Upper lobe of left lung (tissue), 6 donors: Measurements from ENCODE around the gene SLC8A2. TPM values are rescaled to one million over a fixed set of nuclear protein-coding genes. Genes with fewer than 3 reads are reported as not detected.

Source experiments
- ATAC-seq, 2 donors: fragments of 200-7000 bp; cut with Tn5 transposase; one replicate each; pipeline ENCODE4 v1.9.1; 2022; ENCODE audit warnings: mild to moderate bottlenecking in 2 of 2, moderate library complexity in 2 of 2; ENCODE audit not compliant: low FRiP score in 2 of 2
- DNase-seq, 2 donors: peaks; one replicate each; pipeline ENCODE4 v3.0.0-alpha.2; 2019 to 2020
- H3K27ac ChIP-seq, 4 donors: fragments of 200-600 bp; sonication (generic); one replicate each; pipeline ENCODE4 v1.5.1; 2016 to 2019
- H3K27me3 ChIP-seq, 4 donors: fragments of 200-600 bp; sonication (generic); one replicate each; pipeline ENCODE4 v1.5.1; 2017 to 2019
- H3K36me3 ChIP-seq, 4 donors: fragments of 200-600 bp; sonication (generic); one replicate each; pipeline ENCODE4 v1.5.1; 2016 to 2019
- H3K4me1 ChIP-seq, 4 donors: fragments of 200-600 bp; sonication (generic); one replicate each; pipeline ENCODE4 v1.5.1; 2018 to 2019
- H3K4me3 ChIP-seq, 4 donors: fragments of 200-600 bp; sonication (generic); one replicate each; pipeline ENCODE4 v1.5.1; 2017 to 2019; ENCODE audit warnings: mild to moderate bottlenecking in 2 of 4, moderate library complexity in 1 of 4
- H3K9me3 ChIP-seq, 4 donors: fragments of 200-600 bp; sonication (generic); one replicate each; pipeline ENCODE4 v1.5.1; 2018 to 2019
- EP300 ChIP-seq, 4 donors: sonication (generic); formaldehyde crosslinking; IDR thresholded peaks; one replicate each; pipeline ENCODE4 v1.5.1; 2017; ENCODE audit warnings: antibody characterized with exemption in 4 of 4, control low read depth in 2 of 4
- POLR2A ChIP-seq, 4 donors: fragments of 450-650 bp; IDR thresholded peaks; one replicate each; pipeline ENCODE4 v1.5.1; 2016 to 2017; ENCODE audit warnings: antibody characterized with exemption in 4 of 4, mild to moderate bottlenecking in 2 of 4
- POLR2AphosphoS5 ChIP-seq, 2 donors: sonication (generic); formaldehyde crosslinking; IDR thresholded peaks; one replicate each; pipeline ENCODE4 v1.5.1; 2017; ENCODE audit warnings: antibody characterized with exemption in 2 of 2
- WGBS, 2 donors: methylation state at CpG; one replicate each; pipeline ENCODE4 v1.1.5; 2017 to 2018; 5-methylcytosine and 5-hydroxymethylcytosine counted together
- total RNA-seq, 6 donors: library from RNA; depleted of rRNA in 4 of 6; stranded (reverse); fragments of >200 nt in 4 of 6; gene quantifications; one replicate each; pipeline versions ENCODE4 v1.1.0 to v1.2.1, GENCODE V29; 2016 to 2021
- TF ChIP-seq, protein P1 (sequence below), 6 experiments: fragments of 450-650 bp in 4 of 6; fragments of 200-600 bp in 2 of 6; sonication (generic) in 2 of 6; IDR thresholded peaks; one replicate each; pipeline ENCODE4 v1.5.1; 2016 to 2019; ENCODE audit warnings: antibody characterized with exemption in 6 of 6
- donor health status: DM: no; HTN: no; CAD: no; lungs with moderate emphysema.
- donor health status: DM: no; HTN: yes; CAD: no; lungs with severe emphysema.

SLC8A2 gene
- total RNA-seq, 6 donors from 2014 or later: 0.11 to 0.64 (median 0.15) TPM; not detected in 3

DNA sequence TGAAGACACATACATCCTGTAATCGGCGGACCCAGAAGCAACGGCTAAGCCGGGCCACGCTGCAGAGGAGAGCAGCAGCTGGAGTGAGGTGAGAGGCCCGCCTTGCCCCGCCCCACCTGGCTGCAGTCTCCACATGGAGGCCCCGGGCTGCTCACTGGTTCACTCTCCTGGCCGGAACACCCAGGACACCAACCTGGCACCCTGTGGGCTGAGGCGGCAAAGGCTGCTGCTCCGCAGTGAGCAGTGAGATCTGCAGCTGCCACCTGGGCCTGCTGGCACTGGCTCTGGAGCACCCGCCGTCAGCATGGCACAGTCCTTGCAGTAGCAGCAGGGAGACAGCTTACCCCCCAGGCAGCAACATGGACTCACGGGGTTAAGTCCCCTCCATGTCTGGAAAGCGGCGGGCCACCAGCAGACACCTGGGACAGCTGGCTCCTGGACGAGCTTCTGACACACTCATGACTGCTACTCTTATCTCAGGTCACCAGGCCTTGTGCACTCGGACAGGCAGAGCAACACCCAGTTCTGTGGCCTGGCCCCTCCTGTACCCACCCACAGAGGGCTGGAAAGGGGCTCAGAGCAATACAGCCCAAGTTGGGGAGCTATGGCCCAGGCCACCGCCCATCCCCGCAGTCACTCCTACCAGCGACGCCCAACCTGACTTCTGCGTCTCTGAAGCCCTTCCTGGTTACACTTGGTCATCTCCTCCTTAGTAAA lies 25.5 kb upstream of the SLC8A2 start:
- Histone ChIP-seq H3K27ac (no peak overlapping the region), H3K9me3 (no peaks in the 10 kb centered on the region), H3K36me3 (peaks cover 5 to 92% (median 79%) of the 10 kb centered on the region in 4 donors), H3K4me1 (no peaks in the 10 kb centered on the region), H3K27me3 (no peaks in the 10 kb centered on the region), H3K4me3 (no peak overlapping the region)
- 85 to 91% methylated on average over 13 to 16 of the region's 23 CpGs for WGBS, 2 donors
- peak in 1 of 2 donors; percentile 72 for DNase-seq
- no peak for TF ChIP-seq POLR2A (IDR thresholded peaks at IDR 0.05)
- no peak for ATAC-seq

DNA sequence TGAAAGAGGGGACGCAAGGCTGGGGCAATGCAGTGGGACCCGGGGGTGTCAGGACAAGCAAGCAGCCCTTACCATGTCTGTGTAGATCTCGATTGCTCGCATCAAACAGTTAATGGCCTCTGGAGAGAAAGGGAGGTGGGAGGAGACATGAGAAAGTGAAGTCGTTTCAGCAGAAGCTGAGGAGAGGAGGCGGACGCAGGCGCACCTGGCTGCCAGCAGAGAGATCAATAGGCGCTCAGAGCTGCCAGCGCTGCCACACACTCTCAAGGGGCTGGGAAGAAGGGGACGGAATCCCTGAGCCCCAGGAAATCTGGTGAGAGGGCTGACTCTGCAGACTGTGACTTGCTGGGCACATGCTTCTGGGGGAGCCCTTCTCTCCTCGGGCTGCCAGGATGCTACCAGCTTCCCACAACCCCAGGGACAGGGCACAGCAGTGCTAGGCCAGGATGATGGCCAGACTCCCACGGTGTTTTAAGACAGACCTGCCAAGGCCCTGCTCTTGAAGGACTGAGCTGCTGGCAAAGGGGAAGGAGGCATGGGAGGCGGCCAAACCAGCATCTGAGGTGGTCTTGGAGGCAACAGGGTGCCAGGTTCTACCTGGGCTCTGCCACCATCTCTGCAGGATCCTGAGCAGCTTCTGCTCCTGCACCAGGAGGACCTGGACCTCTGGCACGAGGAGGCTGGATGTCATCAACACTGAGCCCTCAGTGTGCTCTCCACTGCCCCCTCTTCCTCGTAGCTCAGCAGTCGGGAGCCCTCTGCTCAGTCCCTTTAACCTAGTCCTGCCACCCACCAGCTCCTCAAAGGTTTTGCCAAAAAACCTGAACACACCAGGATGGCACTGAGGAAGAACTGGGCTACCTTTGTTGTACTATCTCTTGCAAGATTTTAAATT lies 24.0 kb upstream of the SLC8A2 start:
- Histone ChIP-seq H3K4me1 (no peaks in the 10 kb centered on the region), H3K27me3 (no peaks in the 10 kb centered on the region), H3K4me3 (no peak overlapping the region), H3K27ac (no peak overlapping the region), H3K9me3 (no peaks in the 10 kb centered on the region), H3K36me3 (peaks cover 5 to 96% (median 79%) of the 10 kb centered on the region in 4 donors)
- DNase-seq: no peak
- 74 to 80% methylated on average over 16 to 17 of the region's 17 CpGs for WGBS, 2 donors
- TF ChIP-seq POLR2A (IDR thresholded peaks at IDR 0.05): no peak
- TF ChIP-seq, protein P1, sequence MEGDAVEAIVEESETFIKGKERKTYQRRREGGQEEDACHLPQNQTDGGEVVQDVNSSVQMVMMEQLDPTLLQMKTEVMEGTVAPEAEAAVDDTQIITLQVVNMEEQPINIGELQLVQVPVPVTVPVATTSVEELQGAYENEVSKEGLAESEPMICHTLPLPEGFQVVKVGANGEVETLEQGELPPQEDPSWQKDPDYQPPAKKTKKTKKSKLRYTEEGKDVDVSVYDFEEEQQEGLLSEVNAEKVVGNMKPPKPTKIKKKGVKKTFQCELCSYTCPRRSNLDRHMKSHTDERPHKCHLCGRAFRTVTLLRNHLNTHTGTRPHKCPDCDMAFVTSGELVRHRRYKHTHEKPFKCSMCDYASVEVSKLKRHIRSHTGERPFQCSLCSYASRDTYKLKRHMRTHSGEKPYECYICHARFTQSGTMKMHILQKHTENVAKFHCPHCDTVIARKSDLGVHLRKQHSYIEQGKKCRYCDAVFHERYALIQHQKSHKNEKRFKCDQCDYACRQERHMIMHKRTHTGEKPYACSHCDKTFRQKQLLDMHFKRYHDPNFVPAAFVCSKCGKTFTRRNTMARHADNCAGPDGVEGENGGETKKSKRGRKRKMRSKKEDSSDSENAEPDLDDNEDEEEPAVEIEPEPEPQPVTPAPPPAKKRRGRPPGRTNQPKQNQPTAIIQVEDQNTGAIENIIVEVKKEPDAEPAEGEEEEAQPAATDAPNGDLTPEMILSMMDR (IDR thresholded peaks at IDR 0.05): no peak
- TF ChIP-seq EP300 (IDR thresholded peaks at IDR 0.05): no peak
- no peak for TF ChIP-seq POLR2AphosphoS5 (IDR thresholded peaks at IDR 0.05)
- ATAC-seq: no peak

DNA sequence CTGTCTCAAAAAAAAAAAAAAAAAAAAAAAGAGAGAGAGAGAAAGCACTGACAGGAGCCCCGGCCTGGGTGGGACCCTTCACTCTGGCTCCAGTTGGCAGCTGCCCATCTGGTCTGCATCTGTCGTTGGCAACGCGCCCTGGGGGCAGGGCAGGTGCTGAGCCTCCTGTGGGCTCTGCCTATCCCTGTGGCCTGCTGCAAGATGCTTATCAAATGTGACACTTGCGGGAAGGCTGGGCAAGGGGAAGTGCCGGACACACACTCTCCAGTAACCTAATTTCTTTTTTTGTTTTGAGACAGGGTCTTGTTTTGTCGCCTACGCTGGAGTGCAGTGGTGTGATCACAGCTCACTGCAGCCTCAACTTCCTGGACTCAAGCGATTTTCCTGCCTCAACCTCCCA lies 23.0 kb upstream of the SLC8A2 start:
- H3K9me3 ChIP-seq: no peaks in the 10 kb centered on the region
- WGBS, 2 donors: 39 to 49% methylated on average over 8 to 9 of the region's 9 CpGs
- H3K27me3 ChIP-seq: no peaks in the 10 kb centered on the region
- H3K4me3 ChIP-seq: no peak overlapping the region
- TF ChIP-seq POLR2AphosphoS5 (IDR thresholded peaks at IDR 0.05) (no peak), POLR2A (IDR thresholded peaks at IDR 0.05) (no peak), EP300 (IDR thresholded peaks at IDR 0.05) (no peak)
- TF ChIP-seq, protein P1 (IDR thresholded peaks at IDR 0.05): no peak
- DNase-seq (no peak), ATAC-seq (no peak)
- no peaks in the 10 kb centered on the region for H3K4me1 ChIP-seq
- H3K36me3 ChIP-seq: peaks cover 7 to 96% (median 78%) of the 10 kb centered on the region in 4 donors
- no peak overlapping the region for H3K27ac ChIP-seq

DNA sequence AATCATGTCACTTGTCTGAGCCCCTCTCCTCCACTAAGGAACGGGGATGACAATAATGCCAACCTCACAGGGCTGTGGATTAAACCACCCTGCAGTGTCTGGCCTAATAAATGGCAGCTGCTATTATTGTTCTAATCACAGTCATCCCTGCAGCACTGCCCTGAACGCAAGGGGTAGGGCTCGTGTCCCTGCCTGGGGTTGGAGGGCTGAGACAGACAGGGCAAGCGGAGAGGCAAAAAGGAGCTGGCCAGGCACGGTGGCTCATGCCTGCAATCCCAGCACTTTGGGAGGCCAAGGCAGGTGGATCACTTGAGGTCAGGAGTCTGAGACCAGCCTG lies 22.5 kb upstream of the SLC8A2 start:
- Histone ChIP-seq H3K27me3 (no peaks in the 10 kb centered on the region), H3K9me3 (no peaks in the 10 kb centered on the region), H3K4me1 (no peaks in the 10 kb centered on the region), H3K36me3 (peaks cover 10 to 96% (median 79%) of the 10 kb centered on the region in 4 donors), H3K4me3 (no peak overlapping the region), H3K27ac (no peak overlapping the region)
- 92 to 100% methylated on average over 1 to 5 of the region's 5 CpGs for WGBS, 2 donors
- TF ChIP-seq, protein P1 (IDR thresholded peaks at IDR 0.05): no peak
- TF ChIP-seq POLR2A (IDR thresholded peaks at IDR 0.05) (no peak), POLR2AphosphoS5 (IDR thresholded peaks at IDR 0.05) (no peak), EP300 (IDR thresholded peaks at IDR 0.05) (no peak)
- ATAC-seq (no peak), DNase-seq (no peak)

DNA sequence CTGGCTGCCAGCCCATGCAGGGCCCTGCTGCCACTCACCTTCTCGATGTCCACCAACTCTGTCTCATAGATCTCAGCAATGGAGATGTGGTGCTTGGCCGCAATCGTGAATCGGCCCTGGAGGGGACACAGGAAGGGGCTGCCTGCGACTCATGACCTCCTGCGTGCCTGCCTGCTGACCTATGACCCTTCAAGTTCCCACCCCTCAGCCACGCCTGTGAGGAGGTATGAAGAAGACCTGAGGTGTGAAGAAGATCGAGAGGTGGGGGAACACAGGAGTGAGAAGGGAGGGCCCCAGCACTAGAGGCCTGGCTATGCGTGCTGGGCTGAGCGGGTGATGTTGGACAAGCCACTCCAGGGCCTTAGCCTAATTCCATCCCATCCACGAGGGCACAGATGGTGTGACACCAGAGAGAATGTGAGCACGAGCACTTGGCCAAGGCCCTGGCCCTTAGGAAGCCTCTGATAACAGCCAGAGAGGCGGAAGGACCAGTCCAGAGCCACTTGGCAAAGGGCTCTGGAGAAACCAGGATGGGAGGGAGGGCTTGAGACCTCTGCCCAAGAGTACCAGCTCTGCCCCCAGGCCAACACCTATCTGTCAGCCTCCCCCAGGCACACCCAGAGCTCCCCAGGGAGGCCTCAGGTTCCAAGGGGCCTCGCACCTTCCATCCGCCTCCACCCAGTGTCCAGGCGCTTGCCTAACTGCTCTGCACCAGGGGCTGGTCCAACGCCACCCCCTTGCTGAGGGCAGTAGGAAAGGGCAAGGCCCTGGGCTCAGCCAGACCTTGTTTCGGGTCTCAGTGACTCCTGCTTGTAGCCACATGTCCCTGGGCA lies 21.9 kb upstream of the SLC8A2 start:
- H3K4me1 ChIP-seq: no peaks in the 10 kb centered on the region
- ATAC-seq: no peak
- TF ChIP-seq POLR2AphosphoS5 (IDR thresholded peaks at IDR 0.05): no peak
- H3K4me3 ChIP-seq: no peak overlapping the region
- no peak for DNase-seq
- H3K27ac ChIP-seq: no peak overlapping the region
- no peaks in the 10 kb centered on the region for H3K9me3 ChIP-seq
- no peaks in the 10 kb centered on the region for H3K27me3 ChIP-seq
- peaks cover 11 to 92% (median 76%) of the 10 kb centered on the region in 4 donors for H3K36me3 ChIP-seq
- 84 to 86% methylated on average over 13 to 18 of the region's 18 CpGs for WGBS, 2 donors
